Stimulated activated CD8-positive, alpha-beta memory T cell treated with anti-CD3 and anti-CD28 coated beads, Interleukin-4, amount 100 ng/mL, for 4 hours (primary cell): ENCODE measurements around the gene ATG4A.

ENCODE experiments used
- DNase-seq, 2 donors: peaks; one replicate each; pipeline ENCODE4 v3.0.0-alpha.2; 2020; ENCODE audit warnings: low read depth in 2 of 2, low spot score in 1 of 2

ATG4A gene

DNA sequence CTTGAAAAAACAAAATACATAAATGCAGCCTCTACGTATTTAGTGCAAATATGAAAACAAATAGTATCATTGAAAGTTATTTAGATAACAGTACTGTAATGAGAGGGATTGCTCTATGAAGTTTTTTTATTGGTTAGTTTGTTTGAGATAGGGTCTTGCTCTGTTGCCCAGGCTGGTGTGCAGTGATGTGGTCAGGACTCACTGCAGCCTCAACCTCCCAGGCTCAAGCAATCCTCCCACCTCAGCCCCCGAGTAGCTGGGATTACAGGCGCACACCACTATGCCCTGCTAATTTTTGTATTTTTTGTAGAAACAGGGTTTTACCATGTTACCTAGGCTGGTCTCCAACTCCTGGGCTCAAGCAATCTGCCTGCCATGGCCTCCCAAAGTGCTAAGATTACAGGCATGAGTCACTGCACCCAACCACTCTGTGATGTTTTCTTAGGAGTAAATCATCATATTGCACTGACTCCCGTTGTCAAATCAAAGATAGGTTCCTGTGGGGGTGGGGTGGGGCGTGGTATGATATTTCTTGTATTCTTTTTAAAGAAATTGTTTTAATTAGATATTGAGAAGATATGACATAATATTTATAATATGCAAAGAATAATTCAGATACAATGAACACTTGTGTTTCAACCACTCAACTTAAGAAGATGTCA is 75.8 kb downstream of the ATG4A start:
- no peak for DNase-seq

DNA sequence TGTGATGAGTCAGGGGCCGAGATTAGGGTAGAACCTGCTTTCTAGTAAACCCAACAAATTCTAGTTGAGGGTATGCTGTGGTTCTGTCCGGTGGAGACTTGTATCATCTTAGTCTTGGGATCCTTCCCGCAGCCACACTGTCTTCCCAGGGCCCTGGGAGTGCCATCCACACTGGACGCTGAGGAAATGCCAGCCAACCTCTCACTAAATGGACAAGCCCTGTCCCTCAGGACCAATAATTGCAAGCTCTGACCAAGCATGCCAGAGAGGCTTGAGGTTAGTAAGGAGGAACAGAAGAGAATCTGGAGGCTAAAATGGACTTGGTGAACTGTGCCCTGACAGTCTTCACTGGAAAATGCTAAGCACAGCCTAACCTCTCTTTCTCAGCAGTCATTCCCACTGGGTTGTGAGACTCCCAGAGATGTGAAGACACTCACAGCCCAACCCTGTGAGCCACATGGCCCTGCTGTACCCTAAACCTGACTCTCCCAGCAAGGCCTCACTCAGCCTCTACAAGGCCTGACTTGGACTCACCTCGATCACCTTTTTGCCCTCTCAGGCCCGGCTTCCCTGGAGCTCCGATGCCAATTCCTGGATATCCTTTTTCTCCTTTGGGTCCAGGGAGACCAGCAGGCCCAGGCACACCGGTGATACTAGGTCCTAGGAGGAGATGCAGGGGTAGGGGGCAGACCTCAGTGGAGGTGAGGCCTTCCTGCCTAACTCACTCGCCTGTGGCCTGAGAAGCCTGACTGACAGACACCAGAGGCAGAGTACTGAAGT is 77.6 kb downstream of the ATG4A start:
- DNase-seq = no peak

DNA sequence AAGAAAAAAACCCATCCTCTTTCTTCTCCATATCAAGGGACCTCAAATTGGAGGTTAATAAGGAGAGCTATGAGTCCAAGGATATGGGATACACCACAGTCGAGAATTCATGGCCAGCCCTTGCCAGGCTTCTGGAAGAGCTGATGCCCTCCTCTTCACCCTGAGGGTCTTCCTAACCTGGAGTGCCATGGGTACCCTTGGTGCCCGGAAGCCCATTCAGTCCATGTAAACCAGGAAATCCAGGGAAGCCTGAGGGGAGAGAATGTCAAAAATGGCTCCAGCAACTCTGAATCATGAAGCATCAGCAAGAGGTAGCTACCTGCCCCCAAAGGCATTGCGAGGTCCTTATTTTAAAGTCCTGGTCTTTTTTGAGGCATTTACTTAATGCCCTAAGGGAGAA is 78.2 kb downstream of the ATG4A start:
- no peak for DNase-seq

DNA sequence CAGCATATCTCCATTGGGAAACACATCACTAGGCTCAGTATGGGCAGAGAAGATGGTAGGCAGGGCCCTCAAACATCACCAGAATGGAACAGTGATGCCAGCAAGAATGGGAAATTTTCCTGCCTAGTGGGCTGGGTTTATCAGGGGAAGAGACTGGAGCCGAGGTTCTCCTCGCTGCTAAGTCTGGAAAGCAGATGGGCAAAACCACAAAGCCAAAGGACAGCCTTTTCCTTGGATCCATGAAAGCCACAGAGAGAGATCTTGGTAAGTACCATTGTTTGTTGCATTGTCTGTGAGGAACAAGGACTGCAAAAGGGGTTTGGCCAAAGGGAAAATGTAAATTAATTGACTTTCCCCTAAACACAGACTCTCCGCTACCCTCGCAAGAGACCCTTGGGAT is 80.1 kb downstream of the ATG4A start:
- no peak for DNase-seq

DNA sequence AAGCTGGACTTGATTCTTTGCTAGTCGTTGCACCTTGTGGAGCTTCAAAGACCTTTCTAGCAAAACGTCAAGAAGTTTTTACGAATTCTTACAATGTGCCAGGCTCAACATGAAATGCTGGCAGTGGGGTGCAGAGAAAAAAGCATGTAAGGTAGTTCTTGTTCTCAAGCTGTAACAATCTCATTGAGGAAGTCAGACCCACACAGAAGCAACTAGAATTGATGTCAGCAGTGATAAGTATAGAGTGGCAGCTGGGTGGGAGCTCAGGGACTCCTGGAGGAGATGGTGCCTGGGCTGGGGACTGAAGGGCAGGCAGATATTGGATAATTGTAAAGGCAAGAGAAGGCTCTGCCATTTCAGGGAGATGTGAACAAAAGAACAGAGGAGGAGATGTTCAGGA is 82.3 kb downstream of the ATG4A start:
- no peak for DNase-seq

DNA sequence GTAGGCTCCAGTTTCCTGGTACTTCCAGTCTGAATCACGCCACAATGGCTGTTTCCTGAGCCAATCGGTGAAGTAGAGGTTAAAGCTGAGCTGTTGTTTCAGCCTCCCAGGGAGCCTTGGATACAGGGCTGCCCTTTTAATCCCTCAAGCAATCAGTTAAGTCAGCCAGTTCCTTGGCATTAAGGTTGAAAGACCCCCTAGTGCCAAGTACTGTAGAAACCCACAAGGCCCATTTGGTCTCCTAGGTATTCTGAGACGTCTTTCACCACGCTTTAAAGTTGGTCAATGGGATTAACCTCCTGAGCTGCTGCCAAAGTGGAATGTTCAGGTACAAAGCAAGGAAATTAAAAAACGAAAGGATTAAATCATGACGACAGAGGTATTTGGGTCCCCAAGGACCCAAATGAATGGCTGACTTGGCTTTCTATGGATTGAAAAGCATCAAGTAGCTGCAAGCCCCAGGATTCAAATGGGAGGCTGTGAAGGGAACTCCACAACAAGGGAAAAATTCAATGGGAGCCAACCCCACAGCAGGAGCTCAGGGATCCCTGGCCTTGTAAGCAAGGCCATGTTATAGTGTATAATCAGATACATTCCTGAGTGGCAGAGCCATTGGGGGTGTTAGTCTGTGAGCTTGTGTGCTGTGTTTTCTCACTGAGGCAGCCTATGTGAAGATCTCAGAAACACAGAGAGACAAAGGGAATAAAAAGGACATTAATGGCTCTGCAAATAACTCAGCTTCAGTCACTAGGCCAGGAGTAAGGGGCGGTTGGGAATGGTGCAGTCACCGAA is 86.0 kb downstream of the ATG4A start:
- no peak for DNase-seq

DNA sequence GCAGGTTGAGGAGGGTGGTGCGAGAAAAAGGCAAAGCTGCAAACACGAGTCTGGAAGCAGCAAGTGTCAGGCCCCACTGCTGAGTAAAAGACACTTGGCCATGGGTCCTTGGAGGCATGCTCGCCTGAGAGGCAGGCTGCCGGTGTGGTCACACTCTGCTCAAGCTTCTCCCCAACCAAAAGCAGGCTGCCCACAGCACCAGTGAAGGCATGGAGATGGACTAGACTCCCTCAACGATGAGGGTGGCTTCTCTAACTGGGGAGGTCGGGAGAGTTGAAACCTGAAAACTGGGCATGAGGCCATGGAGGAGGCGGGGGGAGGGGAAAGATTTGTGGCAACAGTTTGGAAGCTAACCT is 86.5 kb downstream of the ATG4A start:
- no peak for DNase-seq

DNA sequence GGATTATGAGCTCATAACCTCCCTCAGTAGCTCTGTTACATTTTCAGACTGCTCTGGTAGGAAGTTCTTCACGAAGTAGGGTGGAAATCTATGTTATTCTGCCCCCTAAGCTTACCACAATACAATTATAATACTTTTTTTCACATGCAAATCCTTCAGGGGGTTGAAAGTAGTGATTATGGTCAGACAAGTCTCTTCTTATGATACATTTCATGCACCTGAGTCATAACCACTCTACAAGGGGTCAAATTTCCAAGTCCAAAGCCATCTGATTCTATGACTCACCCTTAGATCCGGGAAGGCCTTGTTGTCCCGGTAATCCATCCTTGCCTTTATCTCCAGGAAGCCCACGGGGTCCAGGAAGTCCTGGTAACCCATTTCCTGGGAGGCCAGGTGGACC is 95.2 kb downstream of the ATG4A start:
- DNase-seq = no peak

DNA sequence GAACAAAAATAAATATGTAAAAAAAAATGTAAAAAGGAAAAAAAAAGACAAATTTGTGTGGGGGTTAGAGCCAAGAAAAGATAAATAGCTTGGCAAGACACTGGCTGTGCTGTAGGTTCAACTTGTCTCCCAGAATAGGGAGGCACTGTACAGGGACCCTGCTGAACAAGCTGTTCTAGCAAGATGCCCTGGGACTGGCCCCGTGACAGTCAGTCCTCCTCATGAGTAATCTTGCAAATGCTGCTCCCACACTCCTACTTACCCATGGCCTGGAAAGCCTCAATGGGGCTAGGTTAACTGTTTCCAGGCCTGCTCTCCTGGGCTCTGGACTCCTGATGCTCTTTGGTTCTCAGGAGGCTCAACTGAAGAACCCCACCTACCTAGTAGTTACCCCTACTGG is 106.8 kb downstream of the ATG4A start:
- no peak for DNase-seq

DNA sequence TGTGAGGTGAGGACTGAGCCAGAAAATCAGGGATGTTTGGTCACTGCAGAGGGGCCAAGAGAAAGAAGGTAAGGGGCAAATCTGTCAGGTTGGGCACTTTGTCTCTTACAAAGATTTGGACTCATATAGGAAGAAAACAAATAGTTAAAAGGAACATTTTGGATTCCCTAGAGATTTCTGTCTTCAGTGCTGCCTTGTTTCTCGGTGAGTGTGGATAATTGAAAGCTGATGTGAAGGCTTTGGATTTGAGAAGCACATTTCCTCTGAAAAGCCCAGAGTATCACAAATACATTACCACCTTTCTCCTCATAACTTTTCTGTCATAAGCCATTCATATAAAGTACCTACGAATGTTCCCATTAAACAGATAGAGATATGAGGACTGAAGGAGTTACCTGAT is 107.5 kb downstream of the ATG4A start:
- no peak for DNase-seq

DNA sequence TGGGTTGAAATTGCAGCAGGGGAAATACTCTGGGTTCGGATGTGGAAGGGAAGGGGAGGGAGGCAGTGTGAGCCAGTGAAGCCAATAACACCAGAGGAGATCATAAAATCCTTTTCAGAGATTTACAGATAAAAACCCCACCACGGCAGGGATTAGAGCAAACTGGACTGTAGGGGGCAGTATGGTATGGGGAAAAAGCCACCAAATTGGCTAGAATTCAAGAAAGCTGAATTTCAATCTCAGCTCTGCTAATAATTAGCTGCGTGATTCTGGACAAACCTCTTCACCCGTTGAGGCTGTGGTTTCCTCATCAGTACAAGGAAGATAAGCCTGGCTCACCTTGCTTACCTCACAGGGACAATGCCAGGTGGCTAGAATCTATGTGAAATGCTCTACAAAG is 108.1 kb downstream of the ATG4A start:
- no peak for DNase-seq

DNA sequence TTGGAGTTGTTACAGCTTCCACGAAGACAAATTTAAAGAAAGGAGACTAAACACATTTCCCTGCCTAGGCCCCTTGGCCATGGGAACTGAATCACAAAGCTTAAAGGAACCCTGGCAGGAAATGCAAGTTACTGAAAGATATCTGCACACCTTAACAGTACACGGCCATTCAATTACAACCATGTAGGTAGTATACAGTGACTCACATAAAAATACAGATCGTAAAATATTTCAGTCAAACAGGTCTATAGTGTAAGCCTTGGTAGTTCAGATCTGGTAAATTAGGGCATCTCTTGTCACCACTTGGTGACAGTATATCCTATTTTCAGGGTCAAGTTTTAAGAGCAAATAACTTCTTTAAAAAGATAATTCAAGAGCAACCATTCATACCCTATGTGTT is 112.0 kb downstream of the ATG4A start:
- DNase-seq = no peak
